ENCODE results near the gene ECD.
"Not testable (repeated sequence)": the region's sequence is repeated elsewhere in the genome, so short reads cannot be mapped to it uniquely, and the experiment has no call there.

ECD gene

GRCh38 chr10:73159038-73159648 is 8.7 kb downstream of the ECD start:
- peak; percentile 31 for DNase-seq (ENCODE audit: low read depth, low spot score)

GRCh38 chr10:73156054-73156453 is 11.8 kb downstream of the ECD start:
- DNase-seq (ENCODE audit: low read depth, low spot score): no peak

GRCh38 chr10:73152009-73152408 is 15.8 kb downstream of the ECD start:
- no peak for DNase-seq (ENCODE audit: low read depth, low spot score)

GRCh38 chr10:73150633-73151413 is 17.0 kb downstream of the ECD start:
- not testable (repeated sequence) for DNase-seq (ENCODE audit: low read depth, low spot score)

GRCh38 chr10:73141603-73142002 is 26.2 kb downstream of the ECD start:
- DNase-seq (ENCODE audit: low read depth, low spot score): no peak

GRCh38 chr10:73139251-73139650 is 28.6 kb downstream of the ECD start:
- DNase-seq (ENCODE audit: low read depth, low spot score): no peak

- DNase-seq (ENCODE audit: low read depth, low spot score): no peak
Observed at GRCh38 chr10:73136627-73137026, 31.2 kb downstream of the ECD start.

GRCh38 chr10:73134727-73135126 is 33.1 kb downstream of the ECD start:
- DNase-seq (ENCODE audit: low read depth, low spot score): no peak

GRCh38 chr10:73131913-73132686 is 35.7 kb downstream of the ECD start:
- no peak for DNase-seq (ENCODE audit: low read depth, low spot score)

- no peak for DNase-seq (ENCODE audit: low read depth, low spot score)
Observed at GRCh38 chr10:73131301-73131700, 36.5 kb downstream of the ECD start.

- DNase-seq (ENCODE audit: low read depth, low spot score): no peak
Observed at GRCh38 chr10:73126343-73126742, 41.5 kb downstream of the ECD start.

- no peak for DNase-seq (ENCODE audit: low read depth, low spot score)
Observed at GRCh38 chr10:73119952-73120351, 47.9 kb downstream of the ECD start.

- DNase-seq (ENCODE audit: low read depth, low spot score): no peak
Observed at GRCh38 chr10:73119457-73119856, 48.4 kb downstream of the ECD start.

GRCh38 chr10:73117976-73118743 is 49.6 kb downstream of the ECD start:
- no peak for DNase-seq (ENCODE audit: low read depth, low spot score)

- DNase-seq (ENCODE audit: low read depth, low spot score): no peak
Observed at GRCh38 chr10:73116017-73116416, 51.8 kb downstream of the ECD start.

- no peak for DNase-seq (ENCODE audit: low read depth, low spot score)
Observed at GRCh38 chr10:73113551-73113950, 54.3 kb downstream of the ECD start.

GRCh38 chr10:73112032-73112431 is 55.8 kb downstream of the ECD start:
- DNase-seq (ENCODE audit: low read depth, low spot score): not testable (repeated sequence)

- peak; percentile 5 for DNase-seq (ENCODE audit: low read depth, low spot score)
Observed at GRCh38 chr10:73110345-73110849, 57.4 kb downstream of the ECD start, which contains the start of gene NUDT13. TSS of gene NUDT13 (plus strand) at chr10:73110455. CDS start at chr10:73114366, 3,911 bp downstream.

GRCh38 chr10:73109248-73109652 is 58.6 kb downstream of the ECD start:
- not testable (repeated sequence) for DNase-seq (ENCODE audit: low read depth, low spot score)

GRCh38 chr10:73106301-73106700 is 61.5 kb downstream of the ECD start:
- DNase-seq (ENCODE audit: low read depth, low spot score): no peak

GRCh38 chr10:73099141-73099540 is 68.7 kb downstream of the ECD start:
- DNase-seq (ENCODE audit: low read depth, low spot score): no peak

Data from activated CD4-positive, CD25-positive, alpha-beta regulatory T cell treated with anti-CD3 and anti-CD28 coated beads, Interleukin-2, amount 50 U/mL, for 16 hours (primary cell).